A549 (cell line): ENCODE measurements around the gene BMERB1. TPM values are rescaled to one million over a fixed set of nuclear protein-coding genes. Genes with fewer than 3 reads are reported as not detected.

Experiments used
- ATAC-seq, 2 experiments: fragments of 200-7000 bp in 1 of 2; fragments of >200 bp in 1 of 2; cut with Nextera tagmentation in 1 of 2; cut with Tn5 transposase in 1 of 2; 3 replicates each; pipeline versions ENCODE4 v1.8.0 to v1.9.1; 2018 to 2020; ENCODE audit warnings: mild to moderate bottlenecking in 1 of 2, moderate library complexity in 1 of 2
- CTCF ChIA-PET: fragments of 300-600 bp; sonication (Branson Sonifier 250); formaldehyde crosslinking; extraction: SDS; loops from one replicate; lab custom pipeline; 2021; ENCODE audit warnings: antibody characterized with exemption, inconsistent platforms; lab: Yijun Ruan, JAX
- POLR2A ChIA-PET: fragments of 350-600 bp; formaldehyde crosslinking; extraction: SDS; loops from one replicate; lab custom pipeline; 2021; ENCODE audit warnings: antibody characterized with exemption, inconsistent platforms; lab: Yijun Ruan, JAX
- DNase-seq, 2 experiments: peaks; one replicate each; pipeline versions ENCODE4 v3.0.0 to v3.0.0-alpha.2; 2011 to 2016; ENCODE audit warnings: low read depth in 1 of 2, low spot score in 1 of 2
- FAIRE-seq: peaks from 2 replicates; lab custom pipeline; 2011; peaks lifted over from hg19 to GRCh38; lab: Jason Lieb, UNC
- H3K27ac ChIP-seq, 2 experiments: fragments of >200 bp; sonication (Bioruptor Twin); formaldehyde crosslinking; 3 replicates each; pipeline ENCODE4 v1.5.1; 2016 to 2017
- H3K4me1 ChIP-seq: fragments of >200 bp; sonication (Bioruptor Twin); formaldehyde crosslinking; 3 replicates; pipeline ENCODE4 v1.6.1; 2016
- H3K4me2 ChIP-seq: fragments of >200 bp; sonication (Bioruptor Twin); formaldehyde crosslinking; 3 replicates; pipeline ENCODE4 v1.6.1; 2016
- H3K4me3 ChIP-seq: fragments of >200 bp; sonication (Bioruptor Twin); formaldehyde crosslinking; 3 replicates; pipeline ENCODE4 v1.5.1; 2016
- H3K9me3 ChIP-seq: fragments of >200 bp; sonication (Bioruptor Twin); formaldehyde crosslinking; 3 replicates; pipeline ENCODE4 v1.6.1; 2016
- BHLHE40 ChIP-seq: IDR thresholded peaks from 2 replicates; pipeline ENCODE4 v1.6.1; 2012; ENCODE audit warnings: low read depth, low read length, inconsistent platforms
- CBX2 ChIP-seq: fragments of 200-600 bp; sonication (generic); IDR thresholded peaks from 2 replicates; pipeline ENCODE4 v1.6.1; 2016; ENCODE audit warnings: low read depth, mild to moderate bottlenecking, borderline replicate concordance
- CBX8 ChIP-seq: fragments of 200-600 bp; sonication (generic); IDR thresholded peaks from 2 replicates; pipeline ENCODE4 v1.6.1; 2016
- CHD4 ChIP-seq: fragments of 200-600 bp; sonication (generic); IDR thresholded peaks from 2 replicates; pipeline ENCODE4 v1.6.1; 2016; ENCODE audit warnings: antibody characterized with exemption, mild to moderate bottlenecking, borderline replicate concordance
- EHF ChIP-seq: fragments of 250-450 bp; sonication (Bioruptor Pico); IDR thresholded peaks from 2 replicates; pipeline ENCODE4 v1.5.0; 2020; ENCODE audit warnings: mild to moderate bottlenecking
- EHMT2 ChIP-seq: fragments of 200-600 bp; sonication (generic); IDR thresholded peaks from 2 replicates; pipeline ENCODE4 v1.6.1; 2016; ENCODE audit warnings: antibody characterized with exemption, low read depth, mild to moderate bottlenecking, moderate library complexity
- FOSL2 ChIP-seq, 2 experiments: fragments of 450-650 bp in 1 of 2; fragments of >200 bp in 1 of 2; sonication (Bioruptor Twin) in 1 of 2; formaldehyde crosslinking; IDR thresholded peaks; 2 replicates each; pipeline versions ENCODE4 v1.5.0 to v1.6.1; 2016 to 2020; ENCODE audit warnings: mild to moderate bottlenecking in 1 of 2, moderate library complexity in 1 of 2
- GATA3 ChIP-seq: IDR thresholded peaks from 2 replicates; pipeline ENCODE4 v1.6.1; 2012; ENCODE audit warnings: borderline replicate concordance
- HDAC2 ChIP-seq: fragments of 200-600 bp; sonication (generic); IDR thresholded peaks from 2 replicates; pipeline ENCODE4 v1.6.1; 2016
- HOXA7 ChIP-seq: fragments of 250-450 bp; sonication (Bioruptor Pico); IDR thresholded peaks from 2 replicates; pipeline ENCODE4 v1.5.0; 2020; ENCODE audit warnings: mild to moderate bottlenecking, moderate library complexity
- HOXB13 ChIP-seq: fragments of 250-450 bp; sonication (Bioruptor Pico); IDR thresholded peaks from 2 replicates; pipeline ENCODE4 v1.5.0; 2020; ENCODE audit warnings: low read depth, mild to moderate bottlenecking, moderate library complexity
- JUN ChIP-seq, 2 experiments: fragments of >200 bp; sonication (Bioruptor Twin); formaldehyde crosslinking; IDR thresholded peaks; 2 replicates in 1 of 2; 3 replicates in 1 of 2; pipeline ENCODE4 v1.6.1; 2016 to 2017
- RNF2 ChIP-seq: fragments of 200-600 bp; sonication (generic); IDR thresholded peaks from 2 replicates; pipeline ENCODE4 v1.6.1; 2016; ENCODE audit warnings: low read depth, mild to moderate bottlenecking, antibody characterized with exemption, moderate library complexity, borderline replicate concordance
- TFCP2L1 ChIP-seq: fragments of 250-450 bp; sonication (Bioruptor Pico); IDR thresholded peaks from 2 replicates; pipeline ENCODE4 v1.5.0; 2021; ENCODE audit warnings: mild to moderate bottlenecking
- ZC3H11A ChIP-seq: fragments of 450-650 bp; IDR thresholded peaks from 2 replicates; pipeline ENCODE4 v1.6.1; 2014; ENCODE audit warnings: antibody characterized with exemption, mild to moderate bottlenecking
- ZSCAN20 ChIP-seq: fragments of 250-450 bp; sonication (Bioruptor Pico); IDR thresholded peaks from 2 replicates; pipeline ENCODE4 v1.8.0; 2022; ENCODE audit warnings: mild to moderate bottlenecking, moderate library complexity
- WGBS: methylation state at CpG from one replicate; pipeline ENCODE4 v1.1.6; 2017; ENCODE audit errors: missing lambda C conversion rate; 5-methylcytosine and 5-hydroxymethylcytosine counted together
- polyA plus RNA-seq, 4 experiments: library from polyadenylated mRNA; depleted of rRNA in 3 of 4; stranded (reverse); fragments of >200 nt; fragmentation: RNase III in 1 of 4; extraction: RNeasy Plus Mini Kit Qiagen cat#74134 plus additional on column Dnase treatment in 1 of 4; gene quantifications; 2 replicates in 3 of 4; 3 replicates in 1 of 4; pipeline ENCODE4 v1.2.3, GENCODE V29; 2011 to 2017
- TF ChIP-seq, protein P1 (sequence below): IDR thresholded peaks from 2 replicates; pipeline ENCODE4 v1.6.1; 2012
- TF ChIP-seq, protein P2 (sequence below): fragments of 200-600 bp; sonication (generic); IDR thresholded peaks from 2 replicates; pipeline ENCODE4 v1.6.1; 2016; ENCODE audit warnings: antibody characterized with exemption, mild to moderate bottlenecking, moderate library complexity
- TF ChIP-seq, protein P3 (sequence below): fragments of >200 bp; sonication (Bioruptor Twin); formaldehyde crosslinking; IDR thresholded peaks from 3 replicates; pipeline ENCODE4 v1.5.1; 2016
- TF ChIP-seq, protein P4 (sequence below): IDR thresholded peaks from 2 replicates; pipeline ENCODE4 v1.6.1; 2012; ENCODE audit warnings: low read depth, borderline replicate concordance
- TF ChIP-seq, protein P5 (sequence below): fragments of 150-350 bp; IDR thresholded peaks from 2 replicates; pipeline ENCODE4 v1.6.1; 2014; ENCODE audit warnings: low read depth, mild to moderate bottlenecking, low read length

BMERB1 gene
- polyA plus RNA-seq, 2 of the 4 experiments (the other 2 are of a cell fraction) = 44.7 to 48.9 TPM

DNA sequence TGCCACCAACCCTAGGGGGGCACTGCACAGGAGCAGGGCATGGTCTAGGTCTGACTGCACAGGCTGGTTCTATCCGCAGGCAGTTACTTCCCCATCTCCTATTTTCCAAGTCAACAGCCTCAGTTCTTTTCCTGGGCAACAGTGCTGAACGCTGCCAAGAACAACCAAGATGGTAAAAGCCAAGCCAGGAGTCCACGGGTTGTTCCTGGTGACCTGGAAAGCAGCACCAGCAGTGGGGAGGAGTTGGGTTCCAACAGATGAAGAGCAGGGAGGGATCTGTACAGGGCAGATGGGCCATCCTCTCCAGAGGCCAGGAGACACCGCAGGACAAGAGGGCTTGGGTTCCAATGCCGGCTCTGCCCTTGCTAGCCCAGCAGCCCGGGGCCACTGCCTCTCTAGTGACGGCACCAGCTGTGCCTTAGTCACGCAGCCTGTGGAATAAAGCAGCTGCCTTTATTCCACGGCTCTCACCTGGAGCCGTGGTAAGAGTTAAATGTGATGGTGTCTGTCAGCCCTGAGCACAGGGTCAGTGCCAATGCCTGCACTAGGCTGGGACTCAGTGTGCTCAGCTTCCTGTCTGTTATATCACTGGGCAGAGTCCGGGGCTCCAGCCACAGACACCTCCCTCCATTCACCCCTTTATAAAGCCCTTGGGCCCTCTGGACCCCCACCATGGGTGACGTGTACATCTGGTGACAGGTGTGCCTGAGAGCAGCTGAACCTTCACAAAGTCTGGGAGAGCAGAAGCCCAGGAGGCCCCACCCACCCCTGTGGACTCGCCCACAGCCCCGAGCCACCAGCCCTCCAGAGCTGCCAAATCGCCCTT, 163.6 kb downstream of the BMERB1 start:
- Histone ChIP-seq H3K4me2 (no peak overlapping the region), H3K4me3 (no peak overlapping the region), H3K9me3 (no peaks in the 10 kb centered on the region), H3K27ac (peak overlapping the region in 1 of 2 experiments; percentile 43; a peak in 3 of 6 replicates), H3K4me1 (0 out of 3 replicates have a peak, but pooled peaks cover 6% of the 10 kb centered on the region)
- WGBS = 96% methylated on average over 12 of the region's 15 CpGs
- ATAC-seq = peak in 1 of 2 experiments; percentile 19; a peak in 2 of 6 replicates
- DNase-seq = no peak
- TF ChIP-seq FOSL2 (IDR thresholded peaks at IDR 0.05) = no peak
- no peak for TF ChIP-seq FOSL2 (CRISPR knock-in tag; IDR thresholded peaks at IDR 0.05)
- TF ChIP-seq, protein P1, sequence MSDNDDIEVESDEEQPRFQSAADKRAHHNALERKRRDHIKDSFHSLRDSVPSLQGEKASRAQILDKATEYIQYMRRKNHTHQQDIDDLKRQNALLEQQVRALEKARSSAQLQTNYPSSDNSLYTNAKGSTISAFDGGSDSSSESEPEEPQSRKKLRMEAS = no peak
- TF ChIP-seq RNF2 = no peak
- no peak for TF ChIP-seq TFCP2L1 (CRISPR knock-in tag)
- no peak for TF ChIP-seq HOXA7
- CTCF ChIA-PET = interaction anchor here (1.1 to 2.3 kb wide), 4 partner anchors 9 to 171 kb away, joined by 3 to 8 read pairs (median 5); no protein-coding TSS in a partner anchor
- no peak for FAIRE-seq
- POLR2A ChIA-PET = no interaction called here

DNA sequence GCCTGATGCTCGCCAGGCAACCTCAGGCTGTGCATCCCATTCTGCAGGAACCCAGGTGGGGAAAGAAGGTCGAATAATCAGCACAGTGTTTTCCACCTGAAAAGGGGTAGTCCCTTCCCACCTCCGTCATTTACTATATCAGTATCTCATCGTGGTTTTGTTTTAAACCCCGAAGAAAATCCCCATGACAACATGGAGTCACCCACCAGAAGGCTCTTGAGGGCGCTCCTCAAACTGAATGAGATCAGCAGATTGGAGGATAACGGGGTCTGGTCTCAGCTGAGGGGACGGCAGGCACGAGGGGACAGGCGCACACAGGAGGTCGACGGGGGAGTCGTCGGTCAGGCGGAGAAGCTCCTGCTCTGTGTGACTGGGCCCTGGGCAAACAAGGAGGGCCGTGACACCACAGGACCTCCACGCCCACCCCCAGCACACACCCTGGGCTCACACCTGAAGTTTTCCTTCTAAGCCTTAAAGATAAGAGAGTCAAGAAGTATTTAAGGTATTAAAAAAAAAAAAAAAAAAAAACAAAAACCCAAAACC, 164.3 kb downstream of the BMERB1 start:
- ChIA-PET CTCF (interaction anchor here (1.6 to 2.3 kb wide), 2 partner anchors 8 to 171 kb away, joined by 4 to 8 read pairs; no protein-coding TSS in a partner anchor), POLR2A (no interaction called here)
- Histone ChIP-seq H3K4me1 (0 out of 3 replicates have a peak, but pooled peaks cover 6% of the 10 kb centered on the region), H3K4me2 (no peak overlapping the region), H3K9me3 (no peaks in the 10 kb centered on the region), H3K27ac (no peak overlapping the region), H3K4me3 (no peak overlapping the region)
- no peak for FAIRE-seq
- no peak for TF ChIP-seq ZC3H11A
- TF ChIP-seq CBX8 = no peak
- no peak for TF ChIP-seq HOXB13
- TF ChIP-seq GATA3 = no peak
- no peak for TF ChIP-seq BHLHE40
- no peak for TF ChIP-seq EHMT2
- TF ChIP-seq CHD4 = no peak
- TF ChIP-seq CBX2 = no peak
- TF ChIP-seq, protein P2, sequence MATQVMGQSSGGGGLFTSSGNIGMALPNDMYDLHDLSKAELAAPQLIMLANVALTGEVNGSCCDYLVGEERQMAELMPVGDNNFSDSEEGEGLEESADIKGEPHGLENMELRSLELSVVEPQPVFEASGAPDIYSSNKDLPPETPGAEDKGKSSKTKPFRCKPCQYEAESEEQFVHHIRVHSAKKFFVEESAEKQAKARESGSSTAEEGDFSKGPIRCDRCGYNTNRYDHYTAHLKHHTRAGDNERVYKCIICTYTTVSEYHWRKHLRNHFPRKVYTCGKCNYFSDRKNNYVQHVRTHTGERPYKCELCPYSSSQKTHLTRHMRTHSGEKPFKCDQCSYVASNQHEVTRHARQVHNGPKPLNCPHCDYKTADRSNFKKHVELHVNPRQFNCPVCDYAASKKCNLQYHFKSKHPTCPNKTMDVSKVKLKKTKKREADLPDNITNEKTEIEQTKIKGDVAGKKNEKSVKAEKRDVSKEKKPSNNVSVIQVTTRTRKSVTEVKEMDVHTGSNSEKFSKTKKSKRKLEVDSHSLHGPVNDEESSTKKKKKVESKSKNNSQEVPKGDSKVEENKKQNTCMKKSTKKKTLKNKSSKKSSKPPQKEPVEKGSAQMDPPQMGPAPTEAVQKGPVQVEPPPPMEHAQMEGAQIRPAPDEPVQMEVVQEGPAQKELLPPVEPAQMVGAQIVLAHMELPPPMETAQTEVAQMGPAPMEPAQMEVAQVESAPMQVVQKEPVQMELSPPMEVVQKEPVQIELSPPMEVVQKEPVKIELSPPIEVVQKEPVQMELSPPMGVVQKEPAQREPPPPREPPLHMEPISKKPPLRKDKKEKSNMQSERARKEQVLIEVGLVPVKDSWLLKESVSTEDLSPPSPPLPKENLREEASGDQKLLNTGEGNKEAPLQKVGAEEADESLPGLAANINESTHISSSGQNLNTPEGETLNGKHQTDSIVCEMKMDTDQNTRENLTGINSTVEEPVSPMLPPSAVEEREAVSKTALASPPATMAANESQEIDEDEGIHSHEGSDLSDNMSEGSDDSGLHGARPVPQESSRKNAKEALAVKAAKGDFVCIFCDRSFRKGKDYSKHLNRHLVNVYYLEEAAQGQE = no peak
- no peak for TF ChIP-seq EHF (CRISPR knock-in tag)
- TF ChIP-seq, protein P1 = no peak
- TF ChIP-seq, protein P3, sequence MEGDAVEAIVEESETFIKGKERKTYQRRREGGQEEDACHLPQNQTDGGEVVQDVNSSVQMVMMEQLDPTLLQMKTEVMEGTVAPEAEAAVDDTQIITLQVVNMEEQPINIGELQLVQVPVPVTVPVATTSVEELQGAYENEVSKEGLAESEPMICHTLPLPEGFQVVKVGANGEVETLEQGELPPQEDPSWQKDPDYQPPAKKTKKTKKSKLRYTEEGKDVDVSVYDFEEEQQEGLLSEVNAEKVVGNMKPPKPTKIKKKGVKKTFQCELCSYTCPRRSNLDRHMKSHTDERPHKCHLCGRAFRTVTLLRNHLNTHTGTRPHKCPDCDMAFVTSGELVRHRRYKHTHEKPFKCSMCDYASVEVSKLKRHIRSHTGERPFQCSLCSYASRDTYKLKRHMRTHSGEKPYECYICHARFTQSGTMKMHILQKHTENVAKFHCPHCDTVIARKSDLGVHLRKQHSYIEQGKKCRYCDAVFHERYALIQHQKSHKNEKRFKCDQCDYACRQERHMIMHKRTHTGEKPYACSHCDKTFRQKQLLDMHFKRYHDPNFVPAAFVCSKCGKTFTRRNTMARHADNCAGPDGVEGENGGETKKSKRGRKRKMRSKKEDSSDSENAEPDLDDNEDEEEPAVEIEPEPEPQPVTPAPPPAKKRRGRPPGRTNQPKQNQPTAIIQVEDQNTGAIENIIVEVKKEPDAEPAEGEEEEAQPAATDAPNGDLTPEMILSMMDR = no peak
- no peak for TF ChIP-seq TFCP2L1 (CRISPR knock-in tag)
- TF ChIP-seq JUN (IDR thresholded peaks at IDR 0.05) = no peak
- TF ChIP-seq HDAC2 = no peak
- TF ChIP-seq, protein P4, sequence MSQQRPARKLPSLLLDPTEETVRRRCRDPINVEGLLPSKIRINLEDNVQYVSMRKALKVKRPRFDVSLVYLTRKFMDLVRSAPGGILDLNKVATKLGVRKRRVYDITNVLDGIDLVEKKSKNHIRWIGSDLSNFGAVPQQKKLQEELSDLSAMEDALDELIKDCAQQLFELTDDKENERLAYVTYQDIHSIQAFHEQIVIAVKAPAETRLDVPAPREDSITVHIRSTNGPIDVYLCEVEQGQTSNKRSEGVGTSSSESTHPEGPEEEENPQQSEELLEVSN = no peak
- no peak for TF ChIP-seq ZSCAN20 (CRISPR knock-in tag)
- TF ChIP-seq, protein P5, sequence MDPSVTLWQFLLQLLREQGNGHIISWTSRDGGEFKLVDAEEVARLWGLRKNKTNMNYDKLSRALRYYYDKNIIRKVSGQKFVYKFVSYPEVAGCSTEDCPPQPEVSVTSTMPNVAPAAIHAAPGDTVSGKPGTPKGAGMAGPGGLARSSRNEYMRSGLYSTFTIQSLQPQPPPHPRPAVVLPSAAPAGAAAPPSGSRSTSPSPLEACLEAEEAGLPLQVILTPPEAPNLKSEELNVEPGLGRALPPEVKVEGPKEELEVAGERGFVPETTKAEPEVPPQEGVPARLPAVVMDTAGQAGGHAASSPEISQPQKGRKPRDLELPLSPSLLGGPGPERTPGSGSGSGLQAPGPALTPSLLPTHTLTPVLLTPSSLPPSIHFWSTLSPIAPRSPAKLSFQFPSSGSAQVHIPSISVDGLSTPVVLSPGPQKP = no peak
- no peak for ATAC-seq
- WGBS = 90% methylated on average over 17 of the region's 17 CpGs
- DNase-seq = no peak
